Thyroid gland (tissue), 4 donors: ENCODE data around the gene ATP6V0A4.

ENCODE experiments used
- CTCF ChIP-seq, 6 experiments: fragments of 200-600 bp in 3 of 6; fragments of 450-650 bp in 3 of 6; sonication (generic) in 3 of 6; IDR thresholded peaks; one replicate each; pipeline ENCODE4 v1.5.1; 2016 to 2019; ENCODE audit warnings: antibody characterized with exemption in 6 of 6, mild to moderate bottlenecking in 2 of 6, inconsistent platforms in 1 of 6, moderate library complexity in 1 of 6
- POLR2A ChIP-seq, 2 donors: fragments of 450-650 bp; IDR thresholded peaks; one replicate each; pipeline ENCODE4 v1.6.1; 2017; ENCODE audit warnings: antibody characterized with exemption in 2 of 2, mild to moderate bottlenecking in 2 of 2, moderate library complexity in 1 of 2

GRCh38 chr7:138837627-138838026 lies 39.6 kb upstream of the ATP6V0A4 start:
- TF ChIP-seq CTCF (IDR thresholded peaks at IDR 0.05) (no peak), POLR2A (IDR thresholded peaks at IDR 0.05) (no peak)
